Activated T-cell treated with anti-CD3 and anti-CD28 coated beads for 24 hours (primary cell): ENCODE data around the gene MRGPRD.

ENCODE experiments used
- DNase-seq: peaks from one replicate; pipeline ENCODE4 v3.0.0-alpha.2; 2020; ENCODE audit warnings: low read depth

Gene MRGPRD

GRCh38 chr11:68930991-68931855 is 49.6 kb downstream of the MRGPRD start:
- DNase-seq = no peak
